Measurements from ENCODE around the gene PLCB3. TPM values are rescaled to one million over a fixed set of nuclear protein-coding genes. Genes with fewer than 3 reads are reported as not detected.
"Not testable (repeated sequence)": the region's sequence is repeated elsewhere in the genome, so short reads cannot be mapped to it uniquely, and the experiment has no call there.

PLCB3 gene
- total RNA-seq, 1 donor from 2014 or later, result 25.4 TPM

DNA sequence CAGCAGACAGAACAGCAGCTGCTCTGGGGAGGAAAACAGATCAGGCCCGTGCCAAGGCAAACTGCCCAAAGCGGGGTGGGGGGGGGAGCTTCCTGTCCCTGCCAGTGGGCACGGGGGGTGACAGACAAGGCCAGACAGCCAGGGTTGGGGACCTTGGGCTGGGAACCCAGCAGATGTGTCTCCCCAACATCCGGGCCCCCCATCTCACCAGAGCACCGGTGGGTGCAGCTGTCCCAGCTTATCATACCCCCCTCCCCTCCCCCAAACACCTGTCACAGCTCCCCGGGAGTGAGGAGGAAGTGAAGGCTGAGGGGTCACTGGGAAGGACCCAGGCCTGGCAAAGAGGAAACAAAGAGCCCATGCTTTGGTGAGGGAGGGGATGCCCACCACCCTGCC lies 5.9 kb upstream of the PLCB3 start:
- DNase-seq (ENCODE audit: low read depth), result no peak
- TF ChIP-seq, protein P1, sequence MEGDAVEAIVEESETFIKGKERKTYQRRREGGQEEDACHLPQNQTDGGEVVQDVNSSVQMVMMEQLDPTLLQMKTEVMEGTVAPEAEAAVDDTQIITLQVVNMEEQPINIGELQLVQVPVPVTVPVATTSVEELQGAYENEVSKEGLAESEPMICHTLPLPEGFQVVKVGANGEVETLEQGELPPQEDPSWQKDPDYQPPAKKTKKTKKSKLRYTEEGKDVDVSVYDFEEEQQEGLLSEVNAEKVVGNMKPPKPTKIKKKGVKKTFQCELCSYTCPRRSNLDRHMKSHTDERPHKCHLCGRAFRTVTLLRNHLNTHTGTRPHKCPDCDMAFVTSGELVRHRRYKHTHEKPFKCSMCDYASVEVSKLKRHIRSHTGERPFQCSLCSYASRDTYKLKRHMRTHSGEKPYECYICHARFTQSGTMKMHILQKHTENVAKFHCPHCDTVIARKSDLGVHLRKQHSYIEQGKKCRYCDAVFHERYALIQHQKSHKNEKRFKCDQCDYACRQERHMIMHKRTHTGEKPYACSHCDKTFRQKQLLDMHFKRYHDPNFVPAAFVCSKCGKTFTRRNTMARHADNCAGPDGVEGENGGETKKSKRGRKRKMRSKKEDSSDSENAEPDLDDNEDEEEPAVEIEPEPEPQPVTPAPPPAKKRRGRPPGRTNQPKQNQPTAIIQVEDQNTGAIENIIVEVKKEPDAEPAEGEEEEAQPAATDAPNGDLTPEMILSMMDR (IDR thresholded peaks at IDR 0.05; ENCODE audit: insufficient read depth, low read length, poor library complexity, severe bottlenecking), result no peak
- Histone ChIP-seq H3K36me3 (ENCODE audit: control insufficient read depth, insufficient read depth, low read length) (peaks cover 3% of the 10 kb centered on the region), H3K4me3 (ENCODE audit: low read depth, low read length) (peak overlapping the region; percentile 71), H3K27me3 (ENCODE audit: control insufficient read depth, insufficient read depth, low read length) (no peaks in the 10 kb centered on the region)

DNA sequence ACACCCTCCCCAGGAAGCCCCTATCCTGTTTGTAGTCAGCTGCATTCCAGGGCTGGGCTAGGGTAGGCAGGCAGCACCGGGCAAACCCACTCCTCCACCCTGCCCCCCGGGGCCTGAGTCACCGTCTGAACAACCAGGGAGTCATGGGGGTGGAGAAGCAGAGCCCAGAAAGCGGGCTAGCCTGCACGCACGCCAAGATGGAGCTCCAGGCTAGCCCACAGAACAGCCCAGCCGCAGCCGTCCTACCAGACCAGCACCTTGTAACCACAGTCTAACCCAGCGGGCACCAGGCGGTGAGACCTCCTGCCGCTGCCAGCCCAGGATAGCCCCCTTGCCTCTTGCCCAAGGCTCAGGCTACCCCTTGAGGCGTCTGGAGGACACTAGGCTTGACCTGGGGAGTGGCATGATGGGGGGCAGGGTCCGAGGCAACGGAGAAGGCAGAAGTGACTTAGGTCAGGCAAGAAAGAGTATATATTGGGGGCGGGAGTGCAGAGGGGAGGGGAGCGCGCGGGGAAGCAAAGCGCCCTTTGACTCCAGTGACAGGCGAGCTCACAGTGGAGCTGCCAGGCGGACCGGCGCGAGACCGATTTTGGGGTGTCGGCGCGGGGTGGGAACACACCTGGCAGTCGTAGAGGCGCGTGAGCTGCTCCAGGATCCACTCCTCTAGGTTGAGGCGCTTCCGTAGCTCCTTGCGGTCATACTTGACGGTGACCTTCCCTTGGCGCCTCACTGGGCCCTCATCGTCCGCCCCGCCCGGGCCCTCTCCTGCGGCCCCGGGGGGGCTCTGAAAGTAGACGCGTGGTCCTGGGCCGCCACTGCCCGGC lies 5.3 kb upstream of the PLCB3 start:
- DNase-seq (ENCODE audit: low read depth), result peak; percentile 85
- TF ChIP-seq, protein P1 (IDR thresholded peaks at IDR 0.05; ENCODE audit: insufficient read depth, low read length, poor library complexity, severe bottlenecking), result no peak

DNA sequence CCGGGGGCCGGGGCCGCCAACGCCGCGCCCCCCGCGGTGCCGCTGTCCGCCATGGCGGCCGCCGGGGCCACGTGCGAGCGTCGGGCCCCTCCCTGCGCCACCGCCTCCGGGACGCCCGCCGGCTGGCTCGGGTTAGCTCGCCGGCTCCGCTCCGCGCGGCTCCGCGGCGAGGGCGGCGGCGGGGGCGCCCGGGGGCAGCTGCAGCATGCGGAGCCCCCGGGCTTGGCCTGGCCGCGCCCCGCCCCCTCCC lies 4.8 kb upstream of the PLCB3 start:
- H3K27me3 ChIP-seq (ENCODE audit: control insufficient read depth, insufficient read depth, low read length); H3K36me3 ChIP-seq (ENCODE audit: control insufficient read depth, insufficient read depth, low read length); DNase-seq (ENCODE audit: low read depth): not testable (repeated sequence)
- H3K4me3 ChIP-seq (ENCODE audit: low read depth, low read length), result peak overlapping the region; percentile 71

More for the DNA sequence above, 5.3 kb upstream of the PLCB3 start:
- Histone ChIP-seq H3K27me3 (ENCODE audit: control insufficient read depth, insufficient read depth, low read length) (no peaks in the 10 kb centered on the region), H3K36me3 (ENCODE audit: control insufficient read depth, insufficient read depth, low read length) (peaks cover 3% of the 10 kb centered on the region), H3K4me3 (ENCODE audit: low read depth, low read length) (peak overlapping the region; percentile 71)

DNA sequence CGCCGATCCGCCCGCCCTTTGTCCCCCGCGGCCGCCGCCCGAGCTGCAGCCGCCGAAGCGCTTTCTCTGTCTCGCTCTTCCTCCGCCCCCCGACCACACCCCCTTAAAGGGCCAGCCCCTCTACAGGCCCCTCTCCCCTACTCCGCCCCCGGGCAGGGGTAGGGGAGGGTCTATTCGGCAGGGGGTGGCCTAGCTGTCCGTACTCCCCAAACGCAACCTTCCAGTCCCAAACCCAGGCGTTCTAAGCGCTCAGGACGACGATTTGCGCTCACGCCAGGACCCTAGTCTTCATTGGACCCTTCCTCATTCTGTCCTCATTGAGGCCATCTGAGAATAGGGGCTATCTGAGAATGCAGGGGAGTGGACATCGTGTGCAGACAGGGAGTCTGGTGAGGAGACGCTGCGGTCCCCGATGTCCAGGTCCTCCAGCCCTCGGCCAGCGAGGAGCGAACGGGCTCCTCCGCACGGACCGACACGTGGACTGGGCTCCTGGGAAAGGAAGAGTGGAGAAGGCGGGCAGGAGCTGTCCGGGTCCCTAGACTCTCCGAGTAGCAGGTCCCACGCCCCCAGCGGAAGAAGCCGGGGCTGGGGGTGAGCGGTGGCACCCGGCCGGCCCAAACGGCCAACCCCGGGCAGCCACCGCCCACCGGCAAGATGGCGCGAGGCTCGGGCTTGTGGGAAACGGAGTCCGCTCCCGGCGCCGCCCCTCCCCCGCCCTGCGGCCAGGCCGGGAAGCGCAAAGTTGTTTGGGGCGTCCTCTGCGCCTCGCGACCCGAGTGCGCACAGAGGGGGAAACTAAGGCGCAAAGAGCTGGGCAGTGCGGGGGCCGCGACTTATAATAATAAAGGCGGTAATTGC lies 4.2 kb upstream of the PLCB3 start, which contains the start of gene PPP1R14B:
Gene PPP1R14B, minus strand, starts transcription at position 73 of the 858 bp plus-strand sequence. CDS start 270 bp downstream, outside the sequence.
- H3K27me3 ChIP-seq (ENCODE audit: control insufficient read depth, insufficient read depth, low read length), result no peaks in the 10 kb centered on the region
- TF ChIP-seq, protein P1 (IDR thresholded peaks at IDR 0.05; ENCODE audit: insufficient read depth, low read length, poor library complexity, severe bottlenecking), result no peak
- no peak for DNase-seq (ENCODE audit: low read depth)
- peaks cover 3% of the 10 kb centered on the region for H3K36me3 ChIP-seq (ENCODE audit: control insufficient read depth, insufficient read depth, low read length)
- H3K4me3 ChIP-seq (ENCODE audit: low read depth, low read length), result peak within 1 kb of the TSS; percentile 71

DNA sequence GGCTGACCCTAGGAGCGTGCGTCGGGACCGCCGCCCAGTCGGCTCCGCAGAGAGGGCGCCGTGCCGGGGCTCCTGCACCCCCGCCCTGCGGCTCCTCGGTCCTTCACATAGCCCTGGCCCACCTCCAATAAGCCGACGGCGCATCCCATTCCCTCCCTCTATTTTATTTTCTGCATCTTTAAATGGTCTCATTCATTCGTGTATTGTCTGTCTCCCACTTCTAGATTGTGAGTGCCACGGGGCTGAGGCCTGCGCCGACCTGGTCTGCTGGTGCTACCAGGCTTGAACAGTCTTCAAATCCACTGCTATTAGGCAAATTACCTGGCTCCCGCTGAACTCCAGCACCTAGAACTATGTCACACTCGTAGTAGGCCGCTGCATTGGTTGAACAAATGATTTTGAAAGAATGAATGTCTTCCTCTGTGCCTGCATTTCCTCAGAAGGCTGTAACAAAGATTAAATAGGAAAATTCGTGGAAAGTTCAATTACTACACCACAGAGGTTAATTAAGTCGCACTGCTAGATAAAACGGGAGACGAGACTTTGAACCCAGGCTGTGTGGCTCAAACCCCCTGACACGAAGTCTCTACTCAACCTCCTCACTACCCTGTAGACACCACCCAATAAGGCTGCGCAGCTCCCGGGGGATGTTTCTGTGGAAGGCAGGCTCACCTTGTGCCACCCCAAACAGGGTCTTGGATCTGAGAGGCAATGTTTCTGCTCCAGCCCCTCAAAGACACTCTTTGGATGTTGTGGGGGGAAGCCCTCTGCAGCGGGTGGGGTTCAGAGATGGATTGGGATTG lies 3.4 kb upstream of the PLCB3 start:
- Histone ChIP-seq H3K4me3 (ENCODE audit: low read depth, low read length) (peak overlapping the region; percentile 51), H3K36me3 (ENCODE audit: control insufficient read depth, insufficient read depth, low read length) (peaks cover 3% of the 10 kb centered on the region), H3K27me3 (ENCODE audit: control insufficient read depth, insufficient read depth, low read length) (no peaks in the 10 kb centered on the region)
- no peak for DNase-seq (ENCODE audit: low read depth)
- TF ChIP-seq, protein P1 (IDR thresholded peaks at IDR 0.05; ENCODE audit: insufficient read depth, low read length, poor library complexity, severe bottlenecking), result no peak

DNA sequence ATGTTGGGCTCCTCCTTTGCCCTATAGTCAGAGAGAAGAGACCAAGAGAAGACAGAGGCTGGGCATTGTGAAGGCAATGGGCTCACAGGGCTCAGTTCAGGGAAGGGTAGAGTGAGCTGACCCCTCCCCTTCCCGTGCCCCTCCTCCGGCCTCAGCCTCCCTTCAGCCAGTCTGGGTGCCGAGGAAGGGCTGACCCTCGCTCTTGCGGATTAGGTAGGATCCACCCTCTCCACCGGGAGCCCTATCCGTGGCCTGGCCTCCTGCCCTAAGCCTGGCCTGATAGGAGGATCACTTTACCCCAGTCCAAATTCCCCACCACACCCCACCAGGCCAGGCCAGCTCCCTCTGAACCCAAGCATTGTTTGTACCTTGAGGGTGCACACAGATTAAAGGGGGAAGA lies 2.8 kb upstream of the PLCB3 start:
- TF ChIP-seq, protein P1 (IDR thresholded peaks at IDR 0.05; ENCODE audit: insufficient read depth, low read length, poor library complexity, severe bottlenecking), result no peak
- H3K4me3 ChIP-seq (ENCODE audit: low read depth, low read length), result no peak overlapping the region
- DNase-seq (ENCODE audit: low read depth), result no peak
- no peaks in the 10 kb centered on the region for H3K27me3 ChIP-seq (ENCODE audit: control insufficient read depth, insufficient read depth, low read length)
- H3K36me3 ChIP-seq (ENCODE audit: control insufficient read depth, insufficient read depth, low read length), result no peaks in the 10 kb centered on the region

Data from kidney epithelial cell (primary cell).